SK-N-SH treated with all-trans-retinoic acid at 6 μM for 48 hours (cell line): ENCODE results near the gene CACNB4.

Source experiments
- CREB5 ChIP-seq: fragments of 250-450 bp; sonication (Bioruptor Pico); IDR thresholded peaks from 2 replicates; pipeline ENCODE4 v1.5.1; 2020; ENCODE audit warnings: low read depth, mild to moderate bottlenecking, moderate library complexity
- CSDC2 ChIP-seq: fragments of 250-450 bp; sonication (Bioruptor Pico); IDR thresholded peaks from 2 replicates; pipeline ENCODE4 v1.5.0; 2020; ENCODE audit warnings: mild to moderate bottlenecking, moderate library complexity
- CSRNP3 ChIP-seq: fragments of 250-450 bp; sonication (Bioruptor Pico); IDR thresholded peaks from 2 replicates; pipeline ENCODE4 v1.5.1; 2021; ENCODE audit warnings: mild to moderate bottlenecking, moderate library complexity
- ESRRG ChIP-seq: fragments of 250-450 bp; sonication (Bioruptor Pico); IDR thresholded peaks from 2 replicates; pipeline ENCODE4 v1.6.1; 2021; ENCODE audit warnings: mild to moderate bottlenecking
- PATZ1 ChIP-seq: fragments of 250-450 bp; sonication (Bioruptor Pico); IDR thresholded peaks from 2 replicates; pipeline ENCODE4 v1.8.0; 2020; ENCODE audit warnings: mild to moderate bottlenecking, moderate library complexity, borderline replicate concordance
- ZFP3 ChIP-seq: fragments of 250-450 bp; sonication (Bioruptor Pico); IDR thresholded peaks from 2 replicates; pipeline ENCODE4 v1.5.0; 2020; ENCODE audit warnings: mild to moderate bottlenecking, moderate library complexity
- ZFP30 ChIP-seq: fragments of 450-650 bp; formaldehyde crosslinking; IDR thresholded peaks from 2 replicates; pipeline ENCODE4 v1.5.0; 2022; ENCODE audit warnings: mild to moderate bottlenecking, moderate library complexity
- ZNF8 ChIP-seq: fragments of 450-650 bp; formaldehyde crosslinking; IDR thresholded peaks from 2 replicates; pipeline ENCODE4 v1.5.0; 2020; ENCODE audit warnings: mild to moderate bottlenecking, moderate library complexity

GRCh38 chr2:151823651-151824050 is 275.2 kb downstream of the CACNB4 start:
- TF ChIP-seq ZNF8 (no peak), ZFP3 (no peak), ZFP30 (CRISPR knock-in tag) (no peak), CSRNP3 (CRISPR knock-in tag) (no peak), PATZ1 (CRISPR knock-in tag) (no peak), CSDC2 (no peak), CREB5 (no peak), ESRRG (CRISPR knock-in tag) (no peak)
